ENCODE measurements around the gene ATAD3A. TPM values are rescaled to one million over a fixed set of nuclear protein-coding genes. Genes with fewer than 3 reads are reported as not detected.
"Not testable (repeated sequence)": the region's sequence is repeated elsewhere in the genome, so short reads cannot be mapped to it uniquely, and the experiment has no call there.

ATAD3A gene
- total and polyA plus RNA-seq, 7 donors: 8.6 to 40.4 (median 12.8) TPM

- H3K27ac ChIP-seq: peak overlapping the region; percentile 86 to 96 (median 92)
- peaks cover 0 to 16% (median 13%) of the 10 kb centered on the region in 4 donors for H3K4me1 ChIP-seq
- DNase-seq: no peak
- H3K9me3 ChIP-seq: no peaks in the 10 kb centered on the region
- intact Hi-C loops (cut with DNase I): loop anchor here (5.0 kb wide), 1 partner anchor 396 kb away; no protein-coding TSS in a partner anchor
- no peaks in the 10 kb centered on the region for H3K27me3 ChIP-seq
- H3K4me3 ChIP-seq: peak overlapping the region; percentile 64 to 97 (median 72)
- no peak for TF ChIP-seq POLR2A (IDR thresholded peaks at IDR 0.05)
- no peak for TF ChIP-seq CTCF (IDR thresholded peaks at IDR 0.05)
- TF ChIP-seq EP300 (IDR thresholded peaks at IDR 0.05): no peak
- no peak for TF ChIP-seq POLR2AphosphoS5 (IDR thresholded peaks at IDR 0.05)
- WGBS, 2 donors: 11 to 18% methylated on average over 17 of the region's 17 CpGs
- no peaks in the 10 kb centered on the region for H3K36me3 ChIP-seq
These were observed 940 bp upstream of the ATAD3A start for GRCh38 chr1:1510912-1511532.

- Histone ChIP-seq H3K4me3 (peak overlapping the region; percentile 64 to 97 (median 72)), H3K27ac (peak overlapping the region; percentile 86 to 96 (median 92)), H3K4me1 (peaks cover 0 to 16% (median 13%) of the 10 kb centered on the region in 4 donors)
- not testable (repeated sequence) for H3K9me3 ChIP-seq, H3K36me3 ChIP-seq, H3K27me3 ChIP-seq, DNase-seq
- intact Hi-C loops (cut with DNase I): loop anchor here (5.0 kb wide), 1 partner anchor 395 kb away; no protein-coding TSS in a partner anchor
- 0% methylated on average over 47 to 49 of the region's 52 CpGs for WGBS, 2 donors
These were observed 463 bp downstream of the ATAD3A start for GRCh38 chr1:1512425-1512824.

GRCh38 chr1:1513675-1514074, 1.7 kb downstream of the ATAD3A start:
- not testable (repeated sequence) for DNase-seq, H3K4me3 ChIP-seq
- WGBS, 2 donors: 88 to 91% methylated on average over 18 of the region's 18 CpGs

GRCh38 chr1:1514376-1514775, 2.4 kb downstream of the ATAD3A start:
- not testable (repeated sequence) for H3K27ac ChIP-seq, DNase-seq, H3K9me3 ChIP-seq, H3K4me3 ChIP-seq, H3K27me3 ChIP-seq
- intact Hi-C loops (cut with DNase I): loop anchor here (5.0 kb wide), 1 partner anchor 393 kb away; no protein-coding TSS in a partner anchor
- WGBS, 2 donors: 70 to 85% methylated on average over 14 of the region's 16 CpGs
- H3K36me3 ChIP-seq: peaks cover 0 to 16% (median 8%) of the 10 kb centered on the region in 4 donors
- H3K4me1 ChIP-seq: peaks cover 0 to 16% (median 13%) of the 10 kb centered on the region in 4 donors

More at GRCh38 chr1:1513675-1514074, 1.7 kb downstream of the ATAD3A start:
- H3K27me3 ChIP-seq, H3K9me3 ChIP-seq, H3K27ac ChIP-seq: not testable (repeated sequence)
- intact Hi-C loops (cut with DNase I): loop anchor here (5.0 kb wide), 1 partner anchor 394 kb away; no protein-coding TSS in a partner anchor
- peaks cover 0 to 16% (median 6%) of the 10 kb centered on the region in 4 donors for H3K36me3 ChIP-seq
- H3K4me1 ChIP-seq: peaks cover 0 to 16% (median 13%) of the 10 kb centered on the region in 4 donors

- H3K9me3 ChIP-seq; H3K4me1 ChIP-seq; H3K27ac ChIP-seq; intact Hi-C loops (cut with DNase I); H3K27me3 ChIP-seq; H3K4me3 ChIP-seq; DNase-seq: not testable (repeated sequence)
- WGBS, 2 donors: 97 to 98% methylated on average over 14 of the region's 14 CpGs
- H3K36me3 ChIP-seq: peaks cover 0 to 36% (median 16%) of the 10 kb centered on the region in 4 donors
These were observed 5.0 kb downstream of the ATAD3A start for GRCh38 chr1:1516923-1517322.

GRCh38 chr1:1517973-1518620, 6.1 kb downstream of the ATAD3A start:
- intact Hi-C loops (cut with DNase I): no loop called here
- Histone ChIP-seq H3K4me1 (peaks cover 0 to 4% (median 3%) of the 10 kb centered on the region in 4 donors), H3K36me3 (peaks cover 0 to 45% (median 16%) of the 10 kb centered on the region in 4 donors), H3K4me3 (no peak overlapping the region), H3K9me3 (no peaks in the 10 kb centered on the region), H3K27me3 (no peaks in the 10 kb centered on the region), H3K27ac (no peak overlapping the region)
- WGBS, 2 donors: 94 to 96% methylated on average over 28 of the region's 28 CpGs
- TF ChIP-seq POLR2AphosphoS5 (IDR thresholded peaks at IDR 0.05) (no peak), POLR2A (IDR thresholded peaks at IDR 0.05) (no peak), EP300 (IDR thresholded peaks at IDR 0.05) (no peak)
- no peak for DNase-seq

- 95% methylated on average over 19 of the region's 19 CpGs for WGBS, 2 donors
- H3K27me3 ChIP-seq; H3K4me1 ChIP-seq; intact Hi-C loops (cut with DNase I); H3K9me3 ChIP-seq; H3K4me3 ChIP-seq; H3K27ac ChIP-seq; DNase-seq: not testable (repeated sequence)
- peaks cover 0 to 50% (median 16%) of the 10 kb centered on the region in 4 donors for H3K36me3 ChIP-seq
These were observed 6.7 kb downstream of the ATAD3A start for GRCh38 chr1:1518621-1519007.

- DNase-seq; H3K9me3 ChIP-seq; H3K27me3 ChIP-seq; intact Hi-C loops (cut with DNase I); H3K27ac ChIP-seq; H3K4me1 ChIP-seq; H3K4me3 ChIP-seq: not testable (repeated sequence)
- 98% methylated on average over 51 of the region's 51 CpGs for WGBS, 2 donors
- H3K36me3 ChIP-seq: peaks cover 0 to 55% (median 16%) of the 10 kb centered on the region in 4 donors
These were observed 8.0 kb downstream of the ATAD3A start for GRCh38 chr1:1519805-1520505.
